Skeletal muscle tissue (tissue), 4 donors: ENCODE data around the gene GNB1L. TPM values are rescaled to one million over a fixed set of nuclear protein-coding genes. Genes with fewer than 3 reads are reported as not detected.

Source experiments
- H3K27ac ChIP-seq: one replicate; pipeline ENCODE4 v1.7.0; 2013; ENCODE audit warnings: mild to moderate bottlenecking, low read depth, low read length, inconsistent platforms
- H3K27me3 ChIP-seq, 3 donors: one replicate each; pipeline ENCODE4 v1.7.0; 2013; ENCODE audit warnings: low read length in 3 of 3; ENCODE audit not compliant: control insufficient read depth in 3 of 3, insufficient read depth in 3 of 3
- H3K36me3 ChIP-seq, 3 donors: one replicate each; pipeline ENCODE4 v1.7.0; 2013; ENCODE audit warnings: low read length in 3 of 3; ENCODE audit not compliant: control insufficient read depth in 3 of 3, insufficient read depth in 3 of 3
- H3K4me1 ChIP-seq, 3 donors: one replicate each; pipeline ENCODE4 v1.7.0; 2013; ENCODE audit warnings: low read length in 3 of 3, mild to moderate bottlenecking in 3 of 3; ENCODE audit not compliant: control insufficient read depth in 3 of 3, insufficient read depth in 3 of 3
- H3K4me3 ChIP-seq, 3 donors: one replicate each; pipeline ENCODE4 v1.7.0; 2013; ENCODE audit warnings: low read length in 3 of 3
- H3K9ac ChIP-seq, 3 donors: one replicate each; pipeline ENCODE4 v1.7.0; 2013; ENCODE audit warnings: low read length in 3 of 3, mild to moderate bottlenecking in 3 of 3, moderate library complexity in 2 of 3, low read depth in 1 of 3
- H3K9me3 ChIP-seq, 3 donors: one replicate each; pipeline ENCODE4 v1.7.0; 2013; ENCODE audit warnings: low read length in 3 of 3; ENCODE audit not compliant: control insufficient read depth in 3 of 3
- total RNA-seq: library from RNA; depleted of rRNA; stranded (reverse); fragments of >200 nt; gene quantifications from one replicate; pipeline ENCODE4 v1.2.3, GENCODE V29; 2014
- donor health status: Osteomylitis.

GNB1L gene
- total RNA-seq, 1 donor from 2014 or later: 4.7 TPM

- H3K27ac ChIP-seq: no peak overlapping the region
- H3K27me3 ChIP-seq: no peaks in the 10 kb centered on the region
- H3K9me3 ChIP-seq: no peaks in the 10 kb centered on the region
- H3K9ac ChIP-seq: no peak overlapping the region
- H3K4me1 ChIP-seq: peaks cover 19 to 54% (median 36%) of the 10 kb centered on the region in 3 donors
- no peak overlapping the region for H3K4me3 ChIP-seq
- H3K36me3 ChIP-seq: peaks cover 2 to 3% (median 3%) of the 10 kb centered on the region in 3 donors
Observed at GRCh38 chr22:19801340-19802000, 53.2 kb downstream of the GNB1L start.

- no peak overlapping the region for H3K4me3 ChIP-seq
- peaks cover 2 to 3% (median 2%) of the 10 kb centered on the region in 3 donors for H3K36me3 ChIP-seq
- H3K9ac ChIP-seq: no peak overlapping the region
- H3K9me3 ChIP-seq: no peaks in the 10 kb centered on the region
- H3K27me3 ChIP-seq: no peaks in the 10 kb centered on the region
- H3K27ac ChIP-seq: no peak overlapping the region
- peaks cover 19 to 50% (median 36%) of the 10 kb centered on the region in 3 donors for H3K4me1 ChIP-seq
Observed at GRCh38 chr22:19800761-19801244, 53.9 kb downstream of the GNB1L start.

- no peak overlapping the region for H3K27ac ChIP-seq
- H3K9me3 ChIP-seq: no peaks in the 10 kb centered on the region
- no peak overlapping the region for H3K4me3 ChIP-seq
- no peaks in the 10 kb centered on the region for H3K27me3 ChIP-seq
- peaks cover 19 to 50% (median 36%) of the 10 kb centered on the region in 3 donors for H3K4me1 ChIP-seq
- H3K36me3 ChIP-seq: peaks cover 0 to 3% (median 2%) of the 10 kb centered on the region in 3 donors
- H3K9ac ChIP-seq: no peak overlapping the region
Observed at GRCh38 chr22:19800306-19800705, 54.4 kb downstream of the GNB1L start.

GRCh38 chr22:19799322-19800190 is 55.1 kb downstream of the GNB1L start:
- Histone ChIP-seq H3K36me3 (peaks cover 0 to 3% (median 2%) of the 10 kb centered on the region in 3 donors), H3K9me3 (no peaks in the 10 kb centered on the region), H3K4me1 (peaks cover 19 to 50% (median 36%) of the 10 kb centered on the region in 3 donors), H3K27me3 (no peaks in the 10 kb centered on the region), H3K27ac (peak overlapping the region; percentile 72), H3K4me3 (peak overlapping the region in 2 of 3 donors; percentile 45 to 61), H3K9ac (peak overlapping the region; percentile 33 to 73 (median 62))

DNA sequence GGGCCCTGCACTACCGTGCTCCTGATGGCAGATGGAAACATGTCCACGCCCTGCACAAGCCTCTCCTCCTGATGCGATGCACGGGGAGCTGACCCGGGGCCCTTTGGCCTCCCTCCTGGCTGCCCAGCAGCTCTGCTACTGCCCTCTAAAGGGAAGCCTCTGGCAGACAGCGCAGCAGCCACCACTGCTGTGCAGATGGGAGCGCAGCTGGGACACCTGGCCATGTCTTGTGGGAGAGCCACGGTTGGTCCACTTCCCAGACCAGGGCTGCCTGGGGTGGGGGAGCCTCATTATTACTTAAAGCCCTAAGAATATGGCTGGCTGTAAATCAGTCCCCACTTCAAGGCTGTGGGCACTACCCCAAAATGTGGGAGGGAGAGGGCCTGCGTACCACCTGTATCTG is 55.8 kb downstream of the GNB1L start:
- Histone ChIP-seq H3K9ac (peak overlapping the region in 2 of 3 donors; percentile 60 to 73), H3K4me1 (peaks cover 17 to 47% (median 36%) of the 10 kb centered on the region in 3 donors)

DNA sequence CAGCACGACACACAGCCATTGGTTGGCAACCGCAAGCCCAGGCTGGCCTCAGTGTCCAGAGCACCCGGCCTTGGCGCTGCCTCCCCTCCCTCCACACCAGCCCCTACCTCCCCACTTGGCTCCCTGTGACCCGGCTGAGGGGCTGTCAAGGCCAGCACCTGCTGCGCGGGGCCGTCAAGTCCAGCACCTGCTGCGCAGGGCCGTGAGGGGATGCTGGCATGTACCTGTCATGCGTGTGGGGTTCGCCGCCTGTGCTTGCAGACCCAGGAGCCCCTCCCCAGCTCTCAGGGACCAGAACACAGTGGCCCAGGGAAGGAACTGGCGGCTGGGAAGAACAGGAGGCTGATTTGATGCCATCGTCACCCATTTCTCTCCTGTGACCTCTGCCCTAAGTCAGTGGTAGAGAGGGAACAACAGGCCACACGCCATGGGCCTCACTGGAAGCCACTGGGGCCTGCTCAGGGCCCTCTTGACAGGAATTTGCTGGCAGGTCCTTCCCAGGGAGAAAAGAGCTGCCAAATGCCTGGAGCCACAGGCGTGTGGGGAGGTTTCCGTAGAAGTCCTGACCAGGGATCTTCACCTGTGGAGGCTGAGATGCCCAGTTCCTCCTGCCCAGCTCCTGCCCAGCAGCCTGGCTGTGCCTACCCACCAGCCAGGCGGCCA is 56.5 kb downstream of the GNB1L start:
- Histone ChIP-seq H3K27me3 (no peaks in the 10 kb centered on the region), H3K27ac (no peak overlapping the region), H3K9me3 (no peaks in the 10 kb centered on the region), H3K36me3 (peaks cover 0 to 3% (median 0%) of the 10 kb centered on the region in 3 donors), H3K4me1 (peaks cover 15 to 40% (median 29%) of the 10 kb centered on the region in 3 donors), H3K9ac (peak overlapping the region in 2 of 3 donors; percentile 25 to 73), H3K4me3 (no peak overlapping the region)

More for the DNA sequence above, 55.8 kb downstream of the GNB1L start:
- Histone ChIP-seq H3K27me3 (no peaks in the 10 kb centered on the region), H3K36me3 (peaks cover 0 to 3% (median 2%) of the 10 kb centered on the region in 3 donors), H3K27ac (peak overlapping the region; percentile 72), H3K4me3 (peak overlapping the region in 2 of 3 donors; percentile 45 to 61), H3K9me3 (no peaks in the 10 kb centered on the region)

DNA sequence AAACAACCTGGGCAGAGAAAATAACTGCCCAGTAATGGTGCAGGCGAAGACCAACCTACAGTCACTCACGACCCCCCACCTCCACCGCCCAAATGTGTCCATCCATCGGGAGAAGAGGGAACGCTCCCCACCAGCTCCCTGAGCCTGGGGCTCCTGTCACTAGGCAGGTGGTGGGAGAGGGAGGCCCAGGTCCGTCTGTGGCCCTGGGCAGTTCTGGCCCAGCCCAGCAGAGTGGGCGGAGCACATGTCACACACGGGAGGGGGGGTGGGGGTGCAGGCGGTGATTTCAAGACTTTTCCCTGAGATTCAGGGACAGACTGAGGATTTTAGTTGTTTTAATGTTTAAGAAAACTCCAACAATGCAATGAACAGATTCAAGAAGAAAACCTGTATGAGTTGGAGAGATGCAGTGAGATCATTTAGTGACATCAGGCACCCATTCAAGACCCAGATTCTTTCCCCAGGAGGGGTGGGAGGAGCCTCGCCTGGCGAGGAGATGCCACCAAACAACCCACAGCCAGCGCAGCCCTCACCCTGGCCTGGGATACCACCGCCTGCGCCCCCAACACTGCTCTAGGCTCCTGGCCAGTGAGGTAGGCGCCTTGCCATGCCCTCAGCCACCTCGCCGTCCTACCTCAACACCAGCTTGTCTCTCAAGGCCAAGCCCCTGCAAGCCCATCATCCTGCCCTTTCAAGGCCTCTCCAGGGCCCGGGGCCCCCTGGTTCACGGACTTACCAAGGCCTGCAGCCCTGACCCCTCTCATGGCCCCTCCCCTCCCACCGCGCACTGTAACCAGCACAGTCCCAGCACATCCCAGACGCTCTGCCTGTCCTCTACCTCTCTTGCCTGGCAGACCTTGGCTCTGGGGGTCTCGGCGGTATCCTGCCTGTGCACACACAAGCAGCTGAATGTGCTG is 57.3 kb downstream of the GNB1L start:
- Histone ChIP-seq H3K4me1 (peaks cover 15 to 32% (median 24%) of the 10 kb centered on the region in 3 donors), H3K9me3 (no peaks in the 10 kb centered on the region), H3K36me3 (peaks cover 0 to 3% (median 0%) of the 10 kb centered on the region in 3 donors), H3K27me3 (no peaks in the 10 kb centered on the region), H3K9ac (no peak overlapping the region), H3K4me3 (no peak overlapping the region), H3K27ac (no peak overlapping the region)

GRCh38 chr22:19796160-19796559 is 58.5 kb downstream of the GNB1L start:
- no peak overlapping the region for H3K4me3 ChIP-seq
- peaks cover 15 to 31% (median 24%) of the 10 kb centered on the region in 3 donors for H3K4me1 ChIP-seq
- no peak overlapping the region for H3K27ac ChIP-seq
- H3K36me3 ChIP-seq: peaks cover 0 to 3% (median 0%) of the 10 kb centered on the region in 3 donors
- no peaks in the 10 kb centered on the region for H3K27me3 ChIP-seq
- no peaks in the 10 kb centered on the region for H3K9me3 ChIP-seq
- no peak overlapping the region for H3K9ac ChIP-seq

DNA sequence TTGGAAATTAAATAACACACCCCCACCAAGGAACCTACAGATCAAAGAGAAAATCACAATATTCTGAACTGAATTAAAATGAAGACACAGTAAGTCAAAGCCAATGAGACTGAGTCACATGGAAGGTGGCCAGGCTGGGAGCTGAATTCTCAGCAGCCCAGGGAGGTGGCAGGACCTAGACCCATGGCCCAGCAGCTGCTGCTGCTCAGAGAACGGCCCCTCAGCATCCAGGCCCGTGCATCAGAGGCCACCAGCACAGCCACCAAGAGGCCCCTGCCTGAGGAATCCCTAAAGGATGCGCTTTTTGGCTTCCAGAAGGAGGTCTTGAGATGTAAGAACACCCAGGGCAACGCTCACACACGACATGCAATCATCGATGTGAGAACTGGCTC is 59.1 kb downstream of the GNB1L start:
- peaks cover 0 to 2% (median 0%) of the 10 kb centered on the region in 3 donors for H3K36me3 ChIP-seq
- no peak overlapping the region for H3K27ac ChIP-seq
- no peak overlapping the region for H3K9ac ChIP-seq
- no peaks in the 10 kb centered on the region for H3K27me3 ChIP-seq
- H3K4me3 ChIP-seq: no peak overlapping the region
- H3K4me1 ChIP-seq: peaks cover 15 to 30% (median 23%) of the 10 kb centered on the region in 3 donors
- H3K9me3 ChIP-seq: no peaks in the 10 kb centered on the region
